A673 (cell line): ENCODE data around the gene SLC26A5. TPM values are rescaled to one million over a fixed set of nuclear protein-coding genes. Genes with fewer than 3 reads are reported as not detected.
"Not testable (repeated sequence)": the region's sequence is repeated elsewhere in the genome, so short reads cannot be mapped to it uniquely, and the experiment has no call there.

Source experiments
- BruUV-seq: library from RNA; stranded (reverse); fragments of 400-500 nt; replicated peaks from 2 replicates; lab custom pipeline; 2021; lab: Mats Ljungman, UMichigan
- CTCF ChIA-PET: fragments of 300-600 bp; sonication (Branson Sonifier 250); formaldehyde crosslinking; loops from one replicate; lab custom pipeline; 2022; ENCODE audit warnings: antibody characterized with exemption; lab: Charles Lee
- POLR2A ChIA-PET: fragments of 300-600 bp; sonication (Branson Sonifier 250); formaldehyde crosslinking; loops from one replicate; lab custom pipeline; 2022; ENCODE audit warnings: antibody characterized with exemption; ENCODE audit not compliant: low non-redundant PET; lab: Charles Lee
- DNase-seq: peaks from one replicate; pipeline ENCODE4 v3.0.0-alpha.2; 2015; ENCODE audit warnings: low spot score
- H3K27ac ChIP-seq: fragments of 200-600 bp; sonication (generic); 2 replicates; pipeline ENCODE4 v1.5.1; 2016; ENCODE audit warnings: mixed run types, low read depth, mild to moderate bottlenecking, mixed read lengths, antibody characterized with exemption, low read length; ENCODE audit not compliant: poor library complexity, severe bottlenecking
- H3K27me3 ChIP-seq: fragments of 200-600 bp; sonication (generic); replicated peaks from 2 replicates; pipeline ENCODE4 v1.6.1; 2017; ENCODE audit warnings: mixed run types, low read depth, mild to moderate bottlenecking, mixed read lengths, antibody characterized with exemption, low read length; ENCODE audit not compliant: insufficient read depth, poor library complexity
- H3K36me3 ChIP-seq: fragments of 200-600 bp; sonication (generic); 2 replicates; pipeline ENCODE4 v1.6.1; 2016; ENCODE audit warnings: mixed run types, mild to moderate bottlenecking, mixed read lengths, antibody characterized with exemption, low read length; ENCODE audit not compliant: insufficient read depth, poor library complexity, severe bottlenecking
- H3K4me1 ChIP-seq: fragments of 200-600 bp; sonication (generic); 2 replicates; pipeline ENCODE4 v1.6.1; 2017; ENCODE audit warnings: mixed run types, mild to moderate bottlenecking, mixed read lengths, antibody characterized with exemption, low read length; ENCODE audit not compliant: insufficient read depth, poor library complexity, severe bottlenecking
- H3K4me3 ChIP-seq: fragments of 200-600 bp; sonication (generic); 2 replicates; pipeline ENCODE4 v1.5.1; 2016; ENCODE audit warnings: low read depth, mixed run types, mild to moderate bottlenecking, mixed read lengths, low read length; ENCODE audit not compliant: poor library complexity, severe bottlenecking
- H3K9me3 ChIP-seq: fragments of 200-600 bp; sonication (generic); 2 replicates; pipeline ENCODE4 v1.6.1; 2016; ENCODE audit warnings: mixed run types, low read depth, mild to moderate bottlenecking, mixed read lengths, antibody characterized with exemption, low read length; ENCODE audit not compliant: poor library complexity, severe bottlenecking
- EZH2 ChIP-seq: fragments of 200-600 bp; sonication (generic); IDR thresholded peaks from 2 replicates; pipeline ENCODE4 v1.6.1; 2017; ENCODE audit warnings: borderline replicate concordance, low read depth, mild to moderate bottlenecking, mixed read lengths, antibody characterized with exemption, low read length; ENCODE audit not compliant: poor library complexity, severe bottlenecking
- intact Hi-C: fragments of 100-400 bp; cut with micrococcal nuclease; formaldehyde crosslinking; loops from one replicate; pipeline ENCODE4 v1.10.0; 2022; ENCODE audit not compliant: unreplicated experiment
- total RNA-seq: library from RNA; stranded (reverse); gene quantifications from 2 replicates; pipeline ENCODE4 v1.2.3, GENCODE V29; 2021
- TF ChIP-seq, protein P1 (sequence below): fragments of 300-800, 200-600 bp; sonication (generic); conservative IDR thresholded peaks from 2 replicates; pipeline ENCODE4 v1.5.1; 2017; ENCODE audit warnings: low read depth, mild to moderate bottlenecking, antibody characterized with exemption, low read length, moderate library complexity, mixed read lengths

SLC26A5 gene
- total RNA-seq, 1 experiment from 2014 or later = not detected

GRCh38 chr7:103412151-103412550 is 33.9 kb downstream of the SLC26A5 start:
- Histone ChIP-seq H3K9me3 (no peaks in the 10 kb centered on the region), H3K4me3 (no peak overlapping the region), H3K4me1 (no peaks in the 10 kb centered on the region), H3K27me3 (peaks cover 29% of the 10 kb centered on the region), H3K27ac (no peak overlapping the region), H3K36me3 (no peaks in the 10 kb centered on the region)
- POLR2A ChIA-PET = no interaction called here
- TF ChIP-seq, protein P1, sequence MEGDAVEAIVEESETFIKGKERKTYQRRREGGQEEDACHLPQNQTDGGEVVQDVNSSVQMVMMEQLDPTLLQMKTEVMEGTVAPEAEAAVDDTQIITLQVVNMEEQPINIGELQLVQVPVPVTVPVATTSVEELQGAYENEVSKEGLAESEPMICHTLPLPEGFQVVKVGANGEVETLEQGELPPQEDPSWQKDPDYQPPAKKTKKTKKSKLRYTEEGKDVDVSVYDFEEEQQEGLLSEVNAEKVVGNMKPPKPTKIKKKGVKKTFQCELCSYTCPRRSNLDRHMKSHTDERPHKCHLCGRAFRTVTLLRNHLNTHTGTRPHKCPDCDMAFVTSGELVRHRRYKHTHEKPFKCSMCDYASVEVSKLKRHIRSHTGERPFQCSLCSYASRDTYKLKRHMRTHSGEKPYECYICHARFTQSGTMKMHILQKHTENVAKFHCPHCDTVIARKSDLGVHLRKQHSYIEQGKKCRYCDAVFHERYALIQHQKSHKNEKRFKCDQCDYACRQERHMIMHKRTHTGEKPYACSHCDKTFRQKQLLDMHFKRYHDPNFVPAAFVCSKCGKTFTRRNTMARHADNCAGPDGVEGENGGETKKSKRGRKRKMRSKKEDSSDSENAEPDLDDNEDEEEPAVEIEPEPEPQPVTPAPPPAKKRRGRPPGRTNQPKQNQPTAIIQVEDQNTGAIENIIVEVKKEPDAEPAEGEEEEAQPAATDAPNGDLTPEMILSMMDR = no peak
- TF ChIP-seq EZH2 = no peak
- intact Hi-C loops = no loop called here
- no peak for DNase-seq
- CTCF ChIA-PET = no interaction called here
- no TSS peak for BruUV-seq

DNA sequence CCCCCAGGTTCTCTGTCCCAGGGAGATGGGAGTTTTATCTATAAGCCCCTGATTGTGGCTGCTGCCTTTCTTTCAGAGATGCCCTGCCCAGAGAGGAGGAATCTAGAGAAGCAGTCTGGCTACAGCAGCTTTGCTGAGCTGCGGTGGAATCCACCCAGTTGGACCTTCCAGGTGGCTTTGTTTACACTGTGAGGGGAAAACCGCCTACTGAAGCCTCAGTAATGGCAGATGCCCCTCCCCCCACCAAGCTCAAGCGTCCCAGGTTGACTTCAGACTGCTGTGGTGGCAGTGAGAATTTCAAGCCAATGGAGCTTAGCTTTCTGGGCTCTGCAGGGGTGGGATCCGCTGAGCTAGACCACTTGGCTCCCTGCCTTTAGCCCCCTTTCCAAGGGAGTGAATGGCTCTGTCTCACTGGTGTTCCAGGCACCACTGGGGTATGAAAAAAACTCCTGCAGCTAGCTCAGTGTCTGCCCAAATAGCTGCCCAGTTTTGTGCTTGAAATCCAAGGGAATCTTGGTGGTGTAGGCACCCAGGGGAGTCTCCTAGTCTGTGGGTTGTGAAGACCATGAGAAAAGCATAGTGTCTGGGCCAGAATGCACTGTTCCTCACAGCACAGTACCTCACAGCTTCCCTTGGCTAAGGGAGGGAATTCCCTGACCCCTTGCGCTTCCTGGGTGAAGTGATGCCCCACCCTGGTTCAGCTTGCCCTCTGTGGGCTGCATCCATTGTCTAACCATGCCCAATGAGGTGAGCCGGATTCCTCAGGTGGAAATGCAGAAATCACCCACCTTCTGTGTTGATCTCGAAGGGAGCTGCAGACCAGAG is 40.0 kb downstream of the SLC26A5 start:
- POLR2A ChIA-PET, CTCF ChIA-PET: not testable (repeated sequence)

GRCh38 chr7:103399687-103400086 is 46.3 kb downstream of the SLC26A5 start:
- H3K9me3 ChIP-seq, intact Hi-C loops, CTCF ChIA-PET, H3K4me3 ChIP-seq, BruUV-seq, H3K27ac ChIP-seq, POLR2A ChIA-PET, H3K4me1 ChIP-seq, DNase-seq, H3K27me3 ChIP-seq, H3K36me3 ChIP-seq: not testable (repeated sequence)

More for the DNA sequence above, 40.0 kb downstream of the SLC26A5 start:
- DNase-seq, H3K36me3 ChIP-seq, H3K27ac ChIP-seq, H3K4me1 ChIP-seq, H3K9me3 ChIP-seq, BruUV-seq, H3K4me3 ChIP-seq: not testable (repeated sequence)
- intact Hi-C loops = loop anchor here (5.0 kb wide), 1 partner anchor 109 kb away; the partner anchor contains the start of gene PMPCB
- H3K27me3 ChIP-seq = peaks cover 27% of the 10 kb centered on the region

DNA sequence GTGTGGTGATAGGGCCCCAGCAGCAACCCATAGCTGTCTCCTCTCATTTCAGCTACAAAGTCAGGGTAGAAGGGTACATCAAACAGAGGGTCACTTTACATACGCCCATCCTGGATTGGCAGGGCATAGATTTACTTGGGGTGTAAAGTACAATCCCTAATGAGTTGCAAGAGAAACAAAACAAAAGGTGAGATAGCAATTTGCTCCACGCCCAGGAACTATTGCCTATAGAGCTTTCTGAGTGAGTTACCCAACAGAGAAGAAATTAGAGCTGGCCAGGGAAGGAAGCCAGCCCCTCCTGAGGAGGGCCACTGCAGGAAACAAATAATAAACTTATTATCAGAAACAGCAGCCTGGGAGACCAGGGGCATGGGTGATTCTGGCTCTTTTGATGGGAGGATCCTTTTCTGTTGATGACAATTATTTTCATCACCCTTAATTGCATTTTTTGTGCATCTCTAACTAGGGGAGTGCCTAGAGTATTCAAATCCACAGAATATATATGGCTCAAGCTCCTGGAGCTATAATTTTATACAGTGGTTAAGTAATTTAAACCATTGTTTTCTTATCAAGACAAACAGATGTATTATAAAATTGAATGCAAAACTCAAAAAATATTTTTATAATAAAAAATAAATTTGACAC is 47.4 kb downstream of the SLC26A5 start:
- intact Hi-C loops = no loop called here
- POLR2A ChIA-PET = no interaction called here
- no TSS peak for BruUV-seq
- CTCF ChIA-PET = no interaction called here
- TF ChIP-seq EZH2 = no peak
- TF ChIP-seq, protein P1 = no peak
- H3K4me3 ChIP-seq = no peak overlapping the region
- H3K4me1 ChIP-seq = no peaks in the 10 kb centered on the region
- no peaks in the 10 kb centered on the region for H3K36me3 ChIP-seq
- H3K27me3 ChIP-seq = peaks cover 4% of the 10 kb centered on the region
- H3K9me3 ChIP-seq = no peaks in the 10 kb centered on the region
- H3K27ac ChIP-seq = no peak overlapping the region
- DNase-seq = no peak
